GM10266 (cell line): ENCODE results near the gene CDC73.
"Not testable (repeated sequence)": the region's sequence is repeated elsewhere in the genome, so short reads cannot be mapped to it uniquely, and the experiment has no call there.

Experiments used
- DNase-seq: peaks from one replicate; pipeline ENCODE4 v3.0.0; 2012; ENCODE audit errors: extremely low spot score
- TF ChIP-seq, protein P1 (sequence below): IDR thresholded peaks from 2 replicates; pipeline ENCODE4 v1.5.1; 2012; ENCODE audit warnings: mild to moderate bottlenecking, low read depth; ENCODE audit not compliant: control insufficient read depth, insufficient read depth; ENCODE audit errors: missing control alignments

CDC73 gene

DNA sequence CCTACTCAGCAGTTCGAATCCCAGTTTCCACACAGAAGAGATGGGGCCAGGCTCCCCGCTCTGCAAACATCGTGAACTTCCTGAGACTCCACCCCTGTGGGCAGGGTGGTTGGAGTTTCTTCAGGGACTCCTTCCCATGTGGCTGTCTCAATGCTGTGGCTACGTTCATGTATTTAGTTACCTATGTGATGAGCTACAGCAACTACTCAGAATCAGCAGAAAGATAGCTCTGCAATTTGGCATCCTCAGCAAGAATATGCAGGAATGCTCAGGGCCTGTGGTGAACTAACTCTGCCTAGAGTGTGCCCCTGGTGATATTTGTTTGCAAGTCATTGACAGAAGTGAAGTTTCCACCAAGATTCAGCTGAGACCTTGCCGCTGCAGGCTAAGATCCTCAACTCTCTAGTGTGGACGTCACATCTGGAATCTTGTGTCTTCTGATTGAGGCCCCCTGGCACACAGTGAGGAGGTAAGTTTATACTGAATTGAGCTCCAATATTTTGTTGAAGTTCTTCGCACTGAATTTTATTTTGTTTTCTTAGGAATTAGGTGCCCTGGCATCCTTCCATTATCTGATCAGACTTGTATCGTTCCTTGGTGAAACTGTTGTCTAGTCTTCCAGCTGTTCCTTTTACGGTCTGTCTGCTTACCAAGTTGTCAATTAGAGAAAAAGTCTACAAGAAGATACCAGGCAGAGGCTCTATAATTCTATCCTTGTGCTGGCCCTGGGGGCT lies 8.4 kb upstream of the CDC73 start:
- TF ChIP-seq, protein P1, sequence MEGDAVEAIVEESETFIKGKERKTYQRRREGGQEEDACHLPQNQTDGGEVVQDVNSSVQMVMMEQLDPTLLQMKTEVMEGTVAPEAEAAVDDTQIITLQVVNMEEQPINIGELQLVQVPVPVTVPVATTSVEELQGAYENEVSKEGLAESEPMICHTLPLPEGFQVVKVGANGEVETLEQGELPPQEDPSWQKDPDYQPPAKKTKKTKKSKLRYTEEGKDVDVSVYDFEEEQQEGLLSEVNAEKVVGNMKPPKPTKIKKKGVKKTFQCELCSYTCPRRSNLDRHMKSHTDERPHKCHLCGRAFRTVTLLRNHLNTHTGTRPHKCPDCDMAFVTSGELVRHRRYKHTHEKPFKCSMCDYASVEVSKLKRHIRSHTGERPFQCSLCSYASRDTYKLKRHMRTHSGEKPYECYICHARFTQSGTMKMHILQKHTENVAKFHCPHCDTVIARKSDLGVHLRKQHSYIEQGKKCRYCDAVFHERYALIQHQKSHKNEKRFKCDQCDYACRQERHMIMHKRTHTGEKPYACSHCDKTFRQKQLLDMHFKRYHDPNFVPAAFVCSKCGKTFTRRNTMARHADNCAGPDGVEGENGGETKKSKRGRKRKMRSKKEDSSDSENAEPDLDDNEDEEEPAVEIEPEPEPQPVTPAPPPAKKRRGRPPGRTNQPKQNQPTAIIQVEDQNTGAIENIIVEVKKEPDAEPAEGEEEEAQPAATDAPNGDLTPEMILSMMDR: no peak

DNA sequence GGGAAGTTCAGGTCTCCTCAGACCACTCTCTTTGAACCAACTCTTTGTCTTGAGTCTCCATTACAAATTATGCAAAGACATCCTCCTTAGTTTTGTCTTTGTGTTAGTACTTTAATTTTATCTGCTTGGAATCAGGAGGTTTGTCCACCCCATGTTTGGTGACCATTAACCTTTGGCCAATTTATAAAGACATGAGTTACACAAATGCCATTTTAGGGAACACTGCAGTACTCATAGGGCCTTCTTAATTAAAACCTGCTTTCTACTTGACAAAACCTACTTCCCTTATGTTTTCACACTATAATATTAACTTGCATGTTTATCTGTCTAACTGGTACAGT lies 7.9 kb upstream of the CDC73 start:
- DNase-seq: no peak
- TF ChIP-seq, protein P1: no peak

More for the DNA sequence above, 8.4 kb upstream of the CDC73 start:
- DNase-seq: no peak

DNA sequence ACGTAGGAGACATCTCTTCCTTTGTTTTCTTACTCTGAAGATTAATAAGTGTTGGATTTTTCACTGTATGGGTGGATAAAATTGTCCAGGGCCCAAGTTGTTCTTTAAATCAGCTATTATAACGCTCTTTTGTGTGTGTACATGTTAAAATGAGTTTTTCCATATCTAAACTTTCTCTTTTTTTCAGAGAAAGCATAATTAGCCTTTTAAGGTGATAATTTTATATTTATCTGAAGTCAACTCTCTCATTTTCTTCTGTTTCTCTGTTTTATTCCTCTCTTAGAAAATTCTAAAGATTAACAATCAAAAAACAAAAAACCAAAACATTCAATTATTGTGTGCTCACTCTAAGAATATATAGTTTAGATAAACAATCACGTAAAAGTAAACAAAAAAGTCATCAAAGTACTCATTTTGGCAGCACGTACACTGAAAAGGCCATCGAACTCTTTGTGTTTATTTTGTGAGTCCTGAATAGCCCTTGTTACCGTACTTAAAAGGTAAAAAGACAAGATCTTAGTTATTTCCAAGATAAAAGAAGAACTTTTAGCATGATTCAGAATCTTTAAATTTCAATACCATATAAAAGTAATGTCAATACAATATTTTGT lies 7.2 kb upstream of the CDC73 start:
- TF ChIP-seq, protein P1: no peak
- no peak for DNase-seq

DNA sequence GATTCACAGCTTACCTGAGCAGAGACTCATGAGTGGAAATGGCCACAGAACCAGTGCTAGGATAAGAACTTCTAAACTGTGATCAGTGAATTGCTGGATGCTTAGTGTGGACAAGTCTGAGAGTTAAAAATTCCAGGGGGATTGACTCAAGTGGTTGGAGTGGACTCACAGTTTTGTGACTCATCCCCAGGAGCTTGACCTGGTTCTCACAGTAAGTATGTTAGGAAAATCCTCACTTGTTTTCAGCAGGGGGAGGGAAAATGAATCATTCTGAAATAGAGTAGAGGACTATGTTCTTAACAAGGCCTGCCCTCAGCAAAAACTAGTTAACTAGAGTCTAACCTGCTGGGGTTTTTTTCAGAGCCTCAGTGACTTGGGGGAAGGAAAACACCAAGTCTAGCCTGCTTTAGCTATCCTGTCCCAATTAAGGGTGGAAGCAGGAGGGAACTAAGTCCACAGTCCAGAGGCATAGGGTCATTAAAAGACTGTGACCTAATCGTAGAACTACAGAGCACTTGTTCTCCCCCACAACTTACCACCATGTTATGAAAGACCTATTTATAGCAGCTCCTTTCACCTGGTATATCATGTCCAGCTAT lies 6.1 kb upstream of the CDC73 start:
- no peak for DNase-seq
- TF ChIP-seq, protein P1: no peak

DNA sequence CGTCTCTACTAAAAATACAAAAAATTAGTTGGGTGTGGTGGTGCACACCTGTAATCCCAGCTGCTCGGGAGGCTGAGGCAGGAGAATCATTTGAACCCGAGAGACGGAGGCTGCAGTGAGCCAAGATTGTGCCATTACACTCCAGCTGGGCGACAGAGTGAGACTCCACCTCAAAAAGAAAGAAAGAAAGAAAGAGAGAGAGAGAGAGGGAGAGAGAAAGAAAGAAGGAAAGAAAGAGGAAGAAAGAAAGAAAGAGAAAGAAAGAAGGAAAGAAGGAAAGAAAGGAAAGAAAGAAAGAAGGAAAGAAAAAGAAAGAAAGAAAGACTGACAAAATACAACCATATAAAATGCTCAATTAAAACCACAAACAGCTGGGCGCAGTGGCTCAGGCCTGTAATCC lies 4.7 kb upstream of the CDC73 start:
- DNase-seq: not testable (repeated sequence)

DNA sequence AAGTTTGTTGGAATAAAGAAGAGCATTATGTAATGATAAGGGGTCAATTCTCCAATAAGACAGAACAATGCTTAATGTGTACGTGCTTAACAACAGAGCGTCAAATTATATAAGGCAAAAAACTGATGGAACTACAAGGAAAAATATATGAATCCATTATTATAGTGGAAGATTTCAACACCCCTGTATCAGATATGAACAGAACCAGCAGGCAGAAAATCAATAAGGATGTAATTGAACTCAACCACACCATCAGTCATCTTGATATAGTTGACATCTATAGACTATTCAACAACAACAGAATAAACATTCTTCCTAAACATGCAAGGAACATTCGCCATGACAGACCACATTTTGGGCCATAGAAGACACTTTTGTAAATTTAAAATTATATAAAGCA lies 3.6 kb upstream of the CDC73 start:
- DNase-seq: no peak
- TF ChIP-seq, protein P1: no peak

DNA sequence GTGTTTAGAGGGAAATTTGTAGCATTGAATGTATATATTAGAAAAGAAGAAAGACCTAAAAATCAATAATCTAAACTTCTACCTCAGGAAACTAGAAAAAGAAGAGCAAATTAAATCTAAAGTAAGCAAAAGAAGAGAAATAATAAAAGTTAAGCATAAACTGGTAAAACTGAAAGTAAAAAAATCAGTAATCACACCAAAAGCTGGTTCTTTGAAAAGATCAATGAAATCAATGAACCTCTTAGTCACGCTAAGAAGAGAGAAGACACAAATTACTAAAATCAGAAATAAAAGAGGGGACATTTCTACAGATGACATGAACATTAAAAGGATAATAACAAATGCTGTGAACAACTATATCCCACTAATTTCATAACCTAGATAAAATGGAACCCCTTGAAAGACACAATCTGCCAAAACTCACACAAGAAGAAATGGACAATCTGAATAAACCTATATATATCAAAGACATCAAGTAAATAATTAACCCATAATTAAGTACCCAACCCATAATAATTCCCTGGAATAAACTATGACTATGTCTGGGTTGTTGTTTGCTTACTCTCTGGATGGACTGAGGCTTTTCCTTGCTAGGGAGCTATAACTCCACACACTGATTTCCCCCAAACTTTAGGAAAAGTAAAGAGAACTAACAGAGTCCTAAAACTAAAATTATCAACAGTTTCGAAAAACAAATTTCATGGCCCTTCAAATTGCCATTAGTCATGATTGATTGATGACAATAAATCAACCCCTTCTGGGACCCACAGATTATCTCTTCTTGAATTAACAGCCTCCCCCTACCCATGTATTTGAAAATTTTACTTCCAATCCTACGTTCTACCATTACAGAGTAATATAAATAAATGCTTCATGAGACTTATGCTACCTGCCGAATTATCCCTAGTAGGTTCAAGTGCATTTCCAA lies 2.8 kb upstream of the CDC73 start:
- TF ChIP-seq, protein P1: no peak
- DNase-seq: no peak
